ENCODE measurements around the gene TOMM7. TPM values are rescaled to one million over a fixed set of nuclear protein-coding genes. Genes with fewer than 3 reads are reported as not detected.

Gene TOMM7
- total and polyA plus RNA-seq, 10 of the 15 experiments (the other 5 are each of a cell fraction or from before 2014, with no cell fraction given) = 151 to 1,497 (median 322) TPM

- ATAC-seq (peak; percentile 86), DNase-seq (ENCODE audit: low read depth, low spot score) (peak; percentile 17), FAIRE-seq (peak; percentile 7)
- TF ChIP-seq SMAD1 (IDR thresholded peaks at IDR 0.05; ENCODE audit: low read depth, partially characterized antibody) (no peak), KDM1A (IDR thresholded peaks at IDR 0.05; ENCODE audit: borderline replicate concordance) (no peak), CHD4 (IDR thresholded peaks at IDR 0.05) (no peak), ZNF217 (IDR thresholded peaks at IDR 0.05) (no peak), IKZF2 (IDR thresholded peaks at IDR 0.05) (no peak), SPI1 (IDR thresholded peaks at IDR 0.05; ENCODE audit: borderline replicate concordance, insufficient read depth, low read depth, low read length) (peak; percentile 86), IRF4 (IDR thresholded peaks at IDR 0.05; ENCODE audit: low read depth, low read length) (0 out of 2 replicates have a peak, but pooled peaks have one; percentile 20), BHLHE40 (IDR thresholded peaks at IDR 0.05; ENCODE audit: borderline replicate concordance in 1 of 2, low read depth in 2 of 2, low read length in 1 of 2) (peak in 1 of 2 experiments; percentile 21; a peak in 1 of 4 replicates), PML (IDR thresholded peaks at IDR 0.05; ENCODE audit: low read length) (no peak), EZH2 (IDR thresholded peaks at IDR 0.05; ENCODE audit: borderline replicate concordance, control insufficient read depth, low read depth, low read length) (no peak), ZNF384 (IDR thresholded peaks at IDR 0.05; ENCODE audit: borderline replicate concordance, low read depth, low read length) (peak; percentile 56; the same call in 1 of the 2 replicates), BMI1 (IDR thresholded peaks at IDR 0.05; ENCODE audit: borderline replicate concordance) (no peak), LARP7 (IDR thresholded peaks at IDR 0.05) (no peak)
- TF ChIP-seq, protein P1, sequence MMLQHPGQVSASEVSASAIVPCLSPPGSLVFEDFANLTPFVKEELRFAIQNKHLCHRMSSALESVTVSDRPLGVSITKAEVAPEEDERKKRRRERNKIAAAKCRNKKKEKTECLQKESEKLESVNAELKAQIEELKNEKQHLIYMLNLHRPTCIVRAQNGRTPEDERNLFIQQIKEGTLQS (IDR thresholded peaks at IDR 0.05; ENCODE audit: borderline replicate concordance, extremely low read depth, low read depth, low read length) = no peak
- TF ChIP-seq, protein P2, sequence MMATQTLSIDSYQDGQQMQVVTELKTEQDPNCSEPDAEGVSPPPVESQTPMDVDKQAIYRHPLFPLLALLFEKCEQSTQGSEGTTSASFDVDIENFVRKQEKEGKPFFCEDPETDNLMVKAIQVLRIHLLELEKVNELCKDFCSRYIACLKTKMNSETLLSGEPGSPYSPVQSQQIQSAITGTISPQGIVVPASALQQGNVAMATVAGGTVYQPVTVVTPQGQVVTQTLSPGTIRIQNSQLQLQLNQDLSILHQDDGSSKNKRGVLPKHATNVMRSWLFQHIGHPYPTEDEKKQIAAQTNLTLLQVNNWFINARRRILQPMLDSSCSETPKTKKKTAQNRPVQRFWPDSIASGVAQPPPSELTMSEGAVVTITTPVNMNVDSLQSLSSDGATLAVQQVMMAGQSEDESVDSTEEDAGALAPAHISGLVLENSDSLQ (IDR thresholded peaks at IDR 0.05) = no peak
- Histone ChIP-seq H2AFZ (ENCODE audit: control insufficient read depth, low read depth, low read length) (no peak overlapping the region), H3K4me3 (no peak overlapping the region), H3K9me3 (replicated peaks; ENCODE audit: control insufficient read depth, insufficient read depth, low read length) (no peaks in the 10 kb centered on the region; the same call in 2 of the 3 replicates), H3K36me3 (ENCODE audit: control insufficient read depth in 2 of 2, insufficient read depth in 2 of 2, low read length in 1 of 2) (no peaks in the 10 kb centered on the region), H3K4me2 (ENCODE audit: control insufficient read depth, insufficient read depth) (peak overlapping the region; percentile 47; the same call in 1 of the 2 replicates), H3K4me1 (ENCODE audit: control insufficient read depth, insufficient read depth, low read length) (peaks cover 3% of the 10 kb centered on the region), H3K27ac (ENCODE audit: control insufficient read depth, insufficient read depth) (no peak overlapping the region), H3K9ac (ENCODE audit: control insufficient read depth, insufficient read depth, low read length) (no peak overlapping the region), H4K20me1 (ENCODE audit: control insufficient read depth, insufficient read depth) (no peaks in the 10 kb centered on the region), H3K79me2 (ENCODE audit: control insufficient read depth, insufficient read depth, low read length) (no peaks in the 10 kb centered on the region), H3K27me3 (replicated peaks in 1 of 2; ENCODE audit: control insufficient read depth in 2 of 2, insufficient read depth in 2 of 2, low read length in 1 of 2) (no peaks in the 10 kb centered on the region)
- CTCF ChIA-PET = interaction anchor here (0.6 to 1.9 kb wide), 3 partner anchors 17 to 289 kb away, joined by 3 to 5 read pairs (median 3); no protein-coding TSS in a partner anchor
- WGBS (ENCODE audit: insufficient coverage, insufficient replicate concordance, low lambda C conversion rate, missing lambda C conversion rate) = 2% methylated on average over 4 of the region's 4 CpGs
- POLR2A ChIA-PET = no interaction called here
- intact Hi-C loops (cut with micrococcal nuclease; ENCODE audit: unreplicated experiment) (no loop called here), in situ Hi-C loops (cut with MboI) (no loop called here)
- SMC1A ChIA-PET (ENCODE audit: uncharacterized antibody, unreplicated experiment) = interaction anchor here (1.2 to 2.0 kb wide), 3 partner anchors 205 to 340 kb away, joined by 3 to 5 read pairs (median 3); no protein-coding TSS in a partner anchor
- RAD21 ChIA-PET (ENCODE audit: unreplicated experiment) = no interaction called here
- no TSS peak for BruUV-seq (replicated peaks)
Observed at GRCh38 chr7:22765609-22766008, 57.0 kb downstream of the TOMM7 start.

Small RNA genes within 50 kb of the gene (small RNA-seq; reads per million reads assigned to genes)
- gene SNORD93 = 3,823 reads per million, percentile 100 among the genes with 10 or more reads in this experiment

Other genes with a start within 250 kb of the TOMM7 start
- gene IL6, start 95.6 kb downstream of the TOMM7 start, total RNA-seq (2014; rRNA removed) = not detected in 2 replicates
- not detected in 2 replicates for gene IL6, start 95.6 kb downstream of the TOMM7 start, total RNA-seq (2014; rRNA removed; fragmentation: Illumina TruSeq; extraction: Trizol)
- gene IL6, start 95.6 kb downstream of the TOMM7 start, total RNA-seq (2021) = not detected in 2 replicates
- gene IL6, start 95.6 kb downstream of the TOMM7 start, polyA plus RNA-seq (2011; rRNA removed) = not detected in 2 replicates
- not detected in 2 replicates for gene IL6, start 95.6 kb downstream of the TOMM7 start, polyA plus RNA-seq (2014; fragmentation: Illumina TruSeq; extraction: Trizol)
- not detected for gene IL6, start 95.6 kb downstream of the TOMM7 start, polyA plus RNA-seq (2014; fragmentation: Nextera tagmentation; extraction: Ambion mirVana)
- gene IL6, start 95.6 kb downstream of the TOMM7 start, polyA plus RNA-seq (2014; rRNA removed) = not detected in 2 replicates
- not detected for gene IL6, start 95.6 kb downstream of the TOMM7 start, polyA plus RNA-seq (2016; fragmentation: Nextera tagmentation; extraction: Ambion mirVana)
- 24.2 and 25.1 TPM in 2 replicates for gene HYCC1, start 191.3 kb upstream of the TOMM7 start, total RNA-seq (2014; rRNA removed)
- 25.6 and 28.6 TPM in 2 replicates for gene HYCC1, start 191.3 kb upstream of the TOMM7 start, total RNA-seq (2014; rRNA removed; fragmentation: Illumina TruSeq; extraction: Trizol)
- 45.7 and 47.3 TPM in 2 replicates for gene HYCC1, start 191.3 kb upstream of the TOMM7 start, total RNA-seq (2021)
- gene HYCC1, start 191.3 kb upstream of the TOMM7 start, polyA plus RNA-seq (2011; rRNA removed) = 37.7 and 63.4 TPM in 2 replicates
- 34.0 and 40.5 TPM in 2 replicates for gene HYCC1, start 191.3 kb upstream of the TOMM7 start, polyA plus RNA-seq (2014; fragmentation: Illumina TruSeq; extraction: Trizol)
- gene HYCC1, start 191.3 kb upstream of the TOMM7 start, polyA plus RNA-seq (2014; fragmentation: Nextera tagmentation; extraction: Ambion mirVana) = 1 to 10 TPM; 8.5 to 9.9 TPM
- 22.1 and 24.8 TPM in 2 replicates for gene HYCC1, start 191.3 kb upstream of the TOMM7 start, polyA plus RNA-seq (2014; rRNA removed)
- gene HYCC1, start 191.3 kb upstream of the TOMM7 start, polyA plus RNA-seq (2016; fragmentation: Nextera tagmentation; extraction: Ambion mirVana) = 10 to 100 TPM; 55.9 to 62.9 TPM